Muscle layer of duodenum (tissue), 2 donors: Measurements from ENCODE around the gene NFIL3.

ENCODE experiments used
- H3K27ac ChIP-seq: one replicate; pipeline ENCODE4 v1.7.0; 2013; ENCODE audit warnings: mild to moderate bottlenecking, low read length
- H3K27me3 ChIP-seq: one replicate; pipeline ENCODE4 v1.7.0; 2013; ENCODE audit warnings: low read depth, mild to moderate bottlenecking, control low read depth, low read length
- H3K36me3 ChIP-seq, 2 donors: one replicate each; pipeline ENCODE4 v1.7.0; 2013; ENCODE audit warnings: low read length in 2 of 2, control low read depth in 1 of 2, mild to moderate bottlenecking in 1 of 2; ENCODE audit not compliant: insufficient read depth in 2 of 2, control insufficient read depth in 1 of 2
- H3K4me1 ChIP-seq, 2 donors: one replicate each; pipeline ENCODE4 v1.7.0; 2013; ENCODE audit warnings: low read length in 2 of 2, mild to moderate bottlenecking in 2 of 2, control low read depth in 1 of 2, moderate library complexity in 1 of 2; ENCODE audit not compliant: insufficient read depth in 2 of 2, control insufficient read depth in 1 of 2
- H3K4me3 ChIP-seq, 2 donors: one replicate each; pipeline ENCODE4 v1.7.0; 2013; ENCODE audit warnings: low read length in 2 of 2, low read depth in 1 of 2, mild to moderate bottlenecking in 1 of 2
- H3K9me3 ChIP-seq, 2 donors: one replicate each; pipeline ENCODE4 v1.7.0; 2013; ENCODE audit warnings: low read length in 2 of 2, control low read depth in 1 of 2, mild to moderate bottlenecking in 1 of 2; ENCODE audit not compliant: control insufficient read depth in 1 of 2
- donor health status: healthy.

NFIL3 gene

GRCh38 chr9:91408475-91408874 lies 15.2 kb downstream of the NFIL3 start:
- H3K27ac ChIP-seq = no peak overlapping the region
- no peak overlapping the region for H3K4me3 ChIP-seq
- peaks cover 16 to 25% of the 10 kb centered on the region in 2 donors for H3K36me3 ChIP-seq
- H3K4me1 ChIP-seq = peaks cover 5 to 6% of the 10 kb centered on the region in 2 donors
- H3K9me3 ChIP-seq = no peaks in the 10 kb centered on the region
- no peaks in the 10 kb centered on the region for H3K27me3 ChIP-seq

- H3K36me3 ChIP-seq = peaks cover 16 to 25% of the 10 kb centered on the region in 2 donors
- no peak overlapping the region for H3K27ac ChIP-seq
- H3K4me1 ChIP-seq = peaks cover 5 to 6% of the 10 kb centered on the region in 2 donors
- H3K4me3 ChIP-seq = no peak overlapping the region
- H3K9me3 ChIP-seq = no peaks in the 10 kb centered on the region
- H3K27me3 ChIP-seq = no peaks in the 10 kb centered on the region
Measured at GRCh38 chr9:91407580-91408318, 15.9 kb downstream of the NFIL3 start.

- no peak overlapping the region for H3K27ac ChIP-seq
- peaks cover 15 to 24% of the 10 kb centered on the region in 2 donors for H3K36me3 ChIP-seq
- H3K9me3 ChIP-seq = no peaks in the 10 kb centered on the region
- no peaks in the 10 kb centered on the region for H3K4me1 ChIP-seq
- no peak overlapping the region for H3K4me3 ChIP-seq
- no peaks in the 10 kb centered on the region for H3K27me3 ChIP-seq
Measured at GRCh38 chr9:91405343-91406077, 18.1 kb downstream of the NFIL3 start.

DNA sequence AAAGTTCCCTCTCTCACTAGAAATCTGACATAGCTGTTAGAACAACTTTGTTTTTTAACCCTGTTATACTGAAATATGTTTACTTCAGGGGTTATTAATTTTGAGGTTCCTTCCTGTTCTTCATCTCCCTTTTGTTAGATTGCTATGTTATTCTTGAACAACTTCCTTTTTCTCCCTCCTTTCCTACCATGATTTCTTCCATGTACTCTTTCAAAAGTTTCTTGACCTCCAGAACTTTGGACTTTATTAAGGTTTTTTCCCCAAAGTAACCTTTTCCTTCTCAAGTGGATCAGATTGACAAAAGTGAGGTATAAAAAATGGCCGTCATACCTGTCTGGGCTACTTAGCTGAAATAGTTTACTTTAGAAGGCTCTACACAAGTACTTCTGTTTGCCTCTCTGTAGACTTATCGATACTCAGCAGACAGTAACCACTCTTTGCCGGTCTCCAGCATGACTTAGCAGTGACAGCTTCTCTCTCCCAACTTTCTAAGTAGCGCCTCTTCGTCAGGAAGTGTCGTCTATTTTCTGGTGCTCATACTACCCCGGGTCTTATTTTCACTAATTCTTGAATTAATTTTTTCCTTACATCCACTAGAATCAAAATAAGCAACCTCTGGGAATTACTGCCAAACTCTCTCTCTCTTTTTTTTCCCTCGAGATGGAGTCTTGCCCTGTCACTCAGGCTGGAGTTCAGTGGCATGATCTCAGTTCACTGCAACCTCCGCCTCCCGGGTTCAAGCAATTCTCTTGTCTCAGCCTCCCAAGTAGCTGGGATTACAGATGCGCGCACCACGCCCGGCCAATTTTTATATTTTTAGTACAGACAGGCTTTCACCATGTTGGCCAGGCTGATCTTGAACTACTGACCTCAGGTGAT lies 19.7 kb downstream of the NFIL3 start:
- no peaks in the 10 kb centered on the region for H3K9me3 ChIP-seq
- H3K4me3 ChIP-seq = no peak overlapping the region
- peaks cover 0 to 8% of the 10 kb centered on the region in 2 donors for H3K36me3 ChIP-seq
- H3K27me3 ChIP-seq = no peaks in the 10 kb centered on the region
- H3K4me1 ChIP-seq = no peaks in the 10 kb centered on the region
- no peak overlapping the region for H3K27ac ChIP-seq

GRCh38 chr9:91398926-91399325 lies 24.7 kb downstream of the NFIL3 start:
- Histone ChIP-seq H3K4me3 (no peak overlapping the region), H3K27ac (no peak overlapping the region), H3K9me3 (no peaks in the 10 kb centered on the region)

GRCh38 chr9:91395553-91396471 lies 27.8 kb downstream of the NFIL3 start:
- Histone ChIP-seq H3K27ac (no peak overlapping the region), H3K9me3 (no peaks in the 10 kb centered on the region), H3K4me1 (no peaks in the 10 kb centered on the region), H3K27me3 (no peaks in the 10 kb centered on the region), H3K4me3 (no peak overlapping the region), H3K36me3 (no peaks in the 10 kb centered on the region)

More at GRCh38 chr9:91398926-91399325, 24.7 kb downstream of the NFIL3 start:
- Histone ChIP-seq H3K27me3 (no peaks in the 10 kb centered on the region), H3K36me3 (no peaks in the 10 kb centered on the region), H3K4me1 (no peaks in the 10 kb centered on the region)

DNA sequence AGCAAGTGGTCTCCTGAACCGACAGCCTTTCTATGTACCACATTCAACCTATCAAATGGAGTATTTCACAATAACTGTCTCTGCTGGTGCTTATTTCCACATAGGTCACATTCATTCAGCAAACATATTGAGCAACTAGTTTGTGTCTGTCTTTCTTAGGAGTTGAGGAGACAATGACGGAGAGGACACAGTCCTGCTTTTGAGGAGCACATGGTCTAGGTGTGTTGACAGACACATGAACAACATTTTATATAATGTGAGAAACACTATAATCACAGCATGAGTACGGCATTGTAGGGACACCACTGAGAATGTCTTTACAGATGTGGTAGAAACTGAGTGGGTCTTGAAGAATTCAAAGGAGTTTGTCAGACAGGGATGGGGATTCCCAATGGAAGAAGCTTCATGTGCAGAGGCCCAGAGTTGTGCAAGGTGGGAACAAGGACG lies 28.5 kb downstream of the NFIL3 start:
- no peak overlapping the region for H3K27ac ChIP-seq
- no peaks in the 10 kb centered on the region for H3K4me1 ChIP-seq
- no peaks in the 10 kb centered on the region for H3K36me3 ChIP-seq
- H3K27me3 ChIP-seq = no peaks in the 10 kb centered on the region
- no peaks in the 10 kb centered on the region for H3K9me3 ChIP-seq
- H3K4me3 ChIP-seq = no peak overlapping the region

GRCh38 chr9:91393826-91394225 lies 29.8 kb downstream of the NFIL3 start:
- no peaks in the 10 kb centered on the region for H3K4me1 ChIP-seq
- H3K4me3 ChIP-seq = no peak overlapping the region
- no peaks in the 10 kb centered on the region for H3K36me3 ChIP-seq
- no peaks in the 10 kb centered on the region for H3K27me3 ChIP-seq
- H3K27ac ChIP-seq = no peak overlapping the region
- no peaks in the 10 kb centered on the region for H3K9me3 ChIP-seq

DNA sequence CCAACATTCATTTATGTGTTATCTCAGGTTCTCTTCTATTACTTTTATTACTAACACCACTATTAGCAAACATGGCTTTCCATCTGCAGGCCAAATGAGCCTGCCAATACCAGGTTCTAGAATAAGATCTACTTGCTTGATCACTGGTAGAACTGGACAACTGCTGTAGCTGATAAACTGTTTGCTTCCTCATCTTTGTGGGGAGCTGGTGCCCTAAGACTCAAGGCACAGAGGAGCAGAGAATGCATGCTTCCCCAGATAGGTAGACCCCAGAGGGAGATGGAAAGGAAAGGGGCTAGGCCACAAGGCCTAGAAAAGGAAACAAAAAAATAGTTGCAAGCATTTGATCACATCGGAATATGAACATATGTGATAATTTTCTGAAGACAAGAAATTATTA lies 31.2 kb downstream of the NFIL3 start:
- Histone ChIP-seq H3K4me3 (no peak overlapping the region), H3K27me3 (no peaks in the 10 kb centered on the region), H3K36me3 (no peaks in the 10 kb centered on the region), H3K4me1 (no peaks in the 10 kb centered on the region), H3K9me3 (no peaks in the 10 kb centered on the region), H3K27ac (no peak overlapping the region)

DNA sequence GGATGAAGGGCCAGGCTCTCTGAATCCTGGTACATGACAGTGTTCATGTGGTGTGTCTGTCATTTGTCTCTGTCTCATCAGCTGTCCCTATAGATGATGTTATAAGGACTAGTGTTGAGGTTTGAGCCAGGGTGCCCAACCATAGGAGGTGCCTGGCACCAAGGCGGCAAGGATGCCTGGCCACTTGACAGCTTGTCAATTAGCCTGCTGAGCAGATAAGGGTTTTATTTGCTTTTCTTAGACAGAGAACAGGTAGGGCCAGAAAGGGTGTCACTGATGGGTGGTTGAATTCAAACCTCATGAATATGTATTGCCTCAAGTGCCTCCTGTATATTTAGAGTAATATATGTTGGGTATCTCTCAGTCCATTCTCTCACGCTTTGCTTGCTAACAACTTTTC lies 31.8 kb downstream of the NFIL3 start:
- Histone ChIP-seq H3K27me3 (no peaks in the 10 kb centered on the region), H3K4me1 (no peaks in the 10 kb centered on the region), H3K36me3 (no peaks in the 10 kb centered on the region), H3K27ac (no peak overlapping the region), H3K9me3 (no peaks in the 10 kb centered on the region), H3K4me3 (no peak overlapping the region)
